Cardiac fibroblast (primary cell): ENCODE measurements around the gene COX17.

Experiments
- DNase-seq, 2 donors: peaks; one replicate each; pipeline versions ENCODE4 v3.0.0 to v3.0.0-alpha.2; 2010; ENCODE audit warnings: low read depth in 2 of 2
- H3K4me3 ChIP-seq, 2 donors: replicated peaks in 1 of 2; 1 replicate in 1 of 2; 2 replicates in 1 of 2; pipeline ENCODE4 v1.5.1; 2011; ENCODE audit warnings: low read depth in 2 of 2, low read length in 2 of 2, mild to moderate bottlenecking in 2 of 2, moderate library complexity in 1 of 2
- TF ChIP-seq, protein P1 (sequence below): IDR thresholded peaks from one replicate; pipeline ENCODE4 v1.5.1; 2011; ENCODE audit warnings: low read depth, mild to moderate bottlenecking, low read length, inconsistent platforms

The COX17 gene

GRCh38 chr3:119664370-119664769 lies 12.8 kb downstream of the COX17 start:
- no peak overlapping the region for H3K4me3 ChIP-seq
- TF ChIP-seq, protein P1, sequence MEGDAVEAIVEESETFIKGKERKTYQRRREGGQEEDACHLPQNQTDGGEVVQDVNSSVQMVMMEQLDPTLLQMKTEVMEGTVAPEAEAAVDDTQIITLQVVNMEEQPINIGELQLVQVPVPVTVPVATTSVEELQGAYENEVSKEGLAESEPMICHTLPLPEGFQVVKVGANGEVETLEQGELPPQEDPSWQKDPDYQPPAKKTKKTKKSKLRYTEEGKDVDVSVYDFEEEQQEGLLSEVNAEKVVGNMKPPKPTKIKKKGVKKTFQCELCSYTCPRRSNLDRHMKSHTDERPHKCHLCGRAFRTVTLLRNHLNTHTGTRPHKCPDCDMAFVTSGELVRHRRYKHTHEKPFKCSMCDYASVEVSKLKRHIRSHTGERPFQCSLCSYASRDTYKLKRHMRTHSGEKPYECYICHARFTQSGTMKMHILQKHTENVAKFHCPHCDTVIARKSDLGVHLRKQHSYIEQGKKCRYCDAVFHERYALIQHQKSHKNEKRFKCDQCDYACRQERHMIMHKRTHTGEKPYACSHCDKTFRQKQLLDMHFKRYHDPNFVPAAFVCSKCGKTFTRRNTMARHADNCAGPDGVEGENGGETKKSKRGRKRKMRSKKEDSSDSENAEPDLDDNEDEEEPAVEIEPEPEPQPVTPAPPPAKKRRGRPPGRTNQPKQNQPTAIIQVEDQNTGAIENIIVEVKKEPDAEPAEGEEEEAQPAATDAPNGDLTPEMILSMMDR, result no peak
- peak; percentile 15 to 46 for DNase-seq

DNA sequence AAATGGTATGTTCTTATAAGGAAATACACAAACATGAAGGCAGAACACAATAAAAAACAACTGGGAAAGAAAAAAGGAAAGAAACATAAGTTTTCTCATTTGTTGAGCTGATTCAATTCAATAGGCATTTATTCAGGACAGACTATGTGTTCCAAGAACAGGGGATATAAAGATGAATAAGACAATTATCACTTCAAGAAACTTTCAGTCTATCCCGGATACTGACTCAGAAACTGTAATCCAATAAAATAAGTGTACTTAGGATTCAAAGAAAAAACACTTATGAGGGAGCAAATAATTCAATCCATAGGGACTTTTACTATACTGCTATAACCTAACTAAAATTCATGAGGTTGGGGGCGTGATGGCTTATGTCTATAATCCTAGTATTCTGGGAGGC lies 13.3 kb downstream of the COX17 start:
- peak in 1 of 2 donors; percentile 53 for DNase-seq
- no peak overlapping the region for H3K4me3 ChIP-seq
- TF ChIP-seq, protein P1, result no peak

DNA sequence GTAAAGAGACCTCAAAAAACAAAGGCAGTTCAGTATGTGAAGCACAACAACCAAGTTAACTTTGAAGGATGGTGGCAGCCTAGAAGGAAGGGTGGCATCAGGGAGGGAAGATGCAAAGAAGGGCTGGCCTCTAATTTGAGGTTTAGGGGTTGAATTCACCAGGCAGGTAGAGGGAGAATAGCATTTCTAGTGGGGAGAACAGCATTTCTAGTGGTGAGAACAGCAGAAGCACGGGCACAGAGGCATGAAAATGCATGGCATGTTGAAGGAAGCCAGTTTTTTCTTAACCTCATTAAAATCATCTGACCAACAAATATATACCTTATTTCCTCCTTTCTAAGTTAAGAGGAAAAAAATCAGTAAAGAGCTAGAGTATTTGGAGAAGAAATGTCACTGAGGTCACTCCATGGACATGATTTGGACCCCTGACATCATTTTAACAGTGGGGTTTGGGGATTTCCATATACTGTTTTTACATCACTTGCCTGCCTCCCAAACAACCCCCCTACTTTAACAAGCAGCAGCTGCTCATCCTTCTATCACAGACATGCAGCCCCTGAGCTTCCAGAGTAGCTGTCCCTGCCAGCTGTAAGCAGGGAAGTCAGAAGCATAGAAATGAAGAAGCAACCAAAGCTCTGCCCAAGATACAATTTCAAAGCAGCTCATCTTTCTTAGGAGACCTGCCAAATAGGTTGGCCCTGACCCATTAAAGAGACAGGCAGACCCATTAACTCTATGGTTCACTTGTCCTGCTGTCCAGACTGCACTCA lies 14.4 kb downstream of the COX17 start:
- DNase-seq, result peak in 1 of 2 donors; percentile 53
- TF ChIP-seq, protein P1, result peak; percentile 19
- H3K4me3 ChIP-seq, result no peak overlapping the region

DNA sequence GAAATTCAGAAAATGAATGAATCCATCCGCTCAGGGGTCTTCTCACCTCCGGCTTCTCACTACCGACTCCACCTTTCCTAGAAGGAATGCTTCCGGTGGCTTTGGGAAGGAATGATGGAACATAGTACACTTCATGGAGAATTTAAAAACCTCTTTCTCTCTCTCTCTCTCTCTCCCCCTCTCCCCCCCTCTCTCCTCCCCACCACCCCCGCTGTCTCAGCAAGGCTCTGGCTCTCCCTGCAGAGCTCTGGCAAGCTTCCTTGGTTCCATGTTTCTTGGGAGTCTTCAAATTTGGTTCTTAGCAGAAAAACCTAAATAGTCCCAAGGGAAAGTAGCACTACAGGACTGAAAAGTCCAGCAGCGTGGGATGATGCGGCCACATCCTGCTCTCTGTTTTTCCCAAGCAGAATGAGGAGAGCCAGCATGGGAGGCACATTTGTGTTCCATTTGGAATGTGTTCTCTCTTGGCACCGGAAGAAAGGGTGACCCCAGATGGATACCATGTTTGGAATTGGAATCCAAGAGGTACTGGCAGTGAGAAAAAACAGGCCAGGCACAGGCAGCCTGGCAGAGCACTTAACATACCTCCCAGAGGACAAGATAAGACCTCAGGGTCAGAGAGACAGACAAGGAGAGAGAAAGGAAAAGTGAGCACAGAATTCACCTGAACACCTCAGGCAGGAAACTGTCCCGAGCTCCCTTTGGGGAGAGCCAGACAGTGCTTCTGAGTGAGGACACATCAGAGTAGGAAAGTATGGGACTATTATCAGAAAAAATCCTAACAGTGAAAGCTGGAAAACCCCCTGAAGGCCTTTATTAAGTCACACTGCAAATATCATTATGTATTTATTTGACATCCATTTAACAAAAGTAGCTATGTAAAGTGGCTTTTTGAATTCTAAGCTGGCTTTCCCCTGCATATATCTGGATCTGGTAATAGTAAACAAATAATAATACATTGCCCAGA lies 16.4 kb downstream of the COX17 start, which contains the start of gene POPDC2:
TSS of gene POPDC2 (minus strand) at position 116 of the 967 bp plus-strand sequence. CDS start 166 bp downstream, outside the sequence.
- no peak within 1 kb of the TSS for H3K4me3 ChIP-seq

GRCh38 chr3:119659606-119660291 lies 17.5 kb downstream of the COX17 start:
- no peak overlapping the region for H3K4me3 ChIP-seq
- TF ChIP-seq, protein P1, result no peak
- no peak for DNase-seq

More for the DNA sequence above, 16.4 kb downstream of the COX17 start, which contains the start of gene POPDC2:
- TF ChIP-seq, protein P1, result no peak
- DNase-seq, result peak; percentile 22 to 66

GRCh38 chr3:119658994-119659393 lies 18.2 kb downstream of the COX17 start:
- TF ChIP-seq, protein P1, result no peak
- H3K4me3 ChIP-seq, result no peak overlapping the region
- no peak for DNase-seq
